HL-60 (cell line): ENCODE data around the gene CHURC1.

ENCODE experiments used
- CTCF ChIP-seq: IDR thresholded peaks from one replicate; pipeline ENCODE4 v1.5.1; 2011; ENCODE audit warnings: low read length, control low read depth, inconsistent platforms; ENCODE audit not compliant: insufficient read depth
- TF ChIP-seq, protein P1 (sequence below): IDR thresholded peaks from 2 replicates; pipeline ENCODE4 v1.6.1; 2012; ENCODE audit warnings: low read depth; ENCODE audit not compliant: insufficient replicate concordance

DNA sequence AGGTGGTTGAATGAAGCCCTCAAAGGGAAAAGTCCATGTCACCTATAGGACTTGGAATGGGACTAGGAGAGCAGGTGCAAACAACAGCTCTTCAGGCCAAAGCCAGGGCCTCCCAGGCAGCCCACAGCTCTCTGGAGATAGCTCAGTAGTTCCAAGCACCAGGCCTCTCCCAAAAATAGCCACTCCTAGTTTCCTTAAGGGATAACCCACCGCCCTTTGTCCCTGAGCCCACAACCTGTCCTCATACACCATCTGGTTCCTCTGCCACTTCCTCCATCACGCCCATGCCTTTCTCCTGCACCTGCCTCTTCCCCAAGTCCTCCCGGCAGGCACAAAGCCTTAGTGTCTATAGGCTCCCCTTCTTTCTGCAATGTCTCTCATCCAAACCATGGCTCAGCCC, 55.8 kb downstream of the CHURC1 start:
- TF ChIP-seq CTCF = no peak
- TF ChIP-seq, protein P1, sequence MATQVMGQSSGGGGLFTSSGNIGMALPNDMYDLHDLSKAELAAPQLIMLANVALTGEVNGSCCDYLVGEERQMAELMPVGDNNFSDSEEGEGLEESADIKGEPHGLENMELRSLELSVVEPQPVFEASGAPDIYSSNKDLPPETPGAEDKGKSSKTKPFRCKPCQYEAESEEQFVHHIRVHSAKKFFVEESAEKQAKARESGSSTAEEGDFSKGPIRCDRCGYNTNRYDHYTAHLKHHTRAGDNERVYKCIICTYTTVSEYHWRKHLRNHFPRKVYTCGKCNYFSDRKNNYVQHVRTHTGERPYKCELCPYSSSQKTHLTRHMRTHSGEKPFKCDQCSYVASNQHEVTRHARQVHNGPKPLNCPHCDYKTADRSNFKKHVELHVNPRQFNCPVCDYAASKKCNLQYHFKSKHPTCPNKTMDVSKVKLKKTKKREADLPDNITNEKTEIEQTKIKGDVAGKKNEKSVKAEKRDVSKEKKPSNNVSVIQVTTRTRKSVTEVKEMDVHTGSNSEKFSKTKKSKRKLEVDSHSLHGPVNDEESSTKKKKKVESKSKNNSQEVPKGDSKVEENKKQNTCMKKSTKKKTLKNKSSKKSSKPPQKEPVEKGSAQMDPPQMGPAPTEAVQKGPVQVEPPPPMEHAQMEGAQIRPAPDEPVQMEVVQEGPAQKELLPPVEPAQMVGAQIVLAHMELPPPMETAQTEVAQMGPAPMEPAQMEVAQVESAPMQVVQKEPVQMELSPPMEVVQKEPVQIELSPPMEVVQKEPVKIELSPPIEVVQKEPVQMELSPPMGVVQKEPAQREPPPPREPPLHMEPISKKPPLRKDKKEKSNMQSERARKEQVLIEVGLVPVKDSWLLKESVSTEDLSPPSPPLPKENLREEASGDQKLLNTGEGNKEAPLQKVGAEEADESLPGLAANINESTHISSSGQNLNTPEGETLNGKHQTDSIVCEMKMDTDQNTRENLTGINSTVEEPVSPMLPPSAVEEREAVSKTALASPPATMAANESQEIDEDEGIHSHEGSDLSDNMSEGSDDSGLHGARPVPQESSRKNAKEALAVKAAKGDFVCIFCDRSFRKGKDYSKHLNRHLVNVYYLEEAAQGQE = no peak
